ENCODE results near the gene TH.

TH gene

DNA sequence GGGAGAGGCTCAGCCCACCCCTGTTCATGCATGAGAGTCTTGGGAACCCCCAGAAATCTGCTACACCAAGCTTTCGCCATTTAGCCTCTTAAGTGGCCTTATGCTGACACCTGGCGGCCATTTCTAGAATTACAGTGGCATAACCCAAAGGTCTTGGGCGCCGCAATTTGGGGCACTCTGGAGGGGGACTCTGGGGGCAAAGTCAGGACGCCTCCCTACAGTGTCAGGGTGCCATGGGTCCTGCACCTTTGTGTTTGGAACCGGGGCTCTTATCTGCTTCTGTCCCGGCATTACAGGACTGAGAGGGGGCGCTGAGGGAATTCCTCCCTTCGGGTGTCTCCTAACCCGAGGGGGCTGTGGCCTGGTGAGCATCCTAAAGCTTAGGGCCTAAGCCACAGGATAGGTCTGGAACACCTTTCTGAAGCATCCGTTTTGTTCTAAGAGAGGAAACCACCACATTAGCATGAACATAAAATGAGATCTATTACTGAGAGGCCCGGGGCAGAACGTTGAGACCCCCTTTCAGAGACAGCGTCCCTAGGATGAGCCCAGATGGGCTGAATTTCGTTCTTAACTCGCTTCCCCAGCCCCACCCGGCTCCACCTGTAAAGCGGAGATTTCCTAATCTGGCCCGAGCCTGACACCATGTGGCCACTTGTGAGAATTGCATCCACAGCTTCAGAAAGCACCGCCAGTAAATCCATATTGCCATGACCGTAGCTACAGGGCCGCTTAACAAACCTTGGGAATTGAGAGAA, 19.9 kb downstream of the TH start:
- Histone ChIP-seq H3K27me3 (no peaks in the 10 kb centered on the region), H3K4me1 (peaks cover 27% of the 10 kb centered on the region), H3K9me3 (no peaks in the 10 kb centered on the region), H3K4me3 (ENCODE audit: low read depth, low read length) (0 out of 2 replicates have a peak overlapping the region, but pooled peaks have one; percentile 11), H3K36me3 (peaks cover 14% of the 10 kb centered on the region)
- peak; percentile 73 for DNase-seq
- peak; percentile 68 for TF ChIP-seq CTCF (IDR thresholded peaks at IDR 0.05; ENCODE audit: low read depth, low read length)

DNA sequence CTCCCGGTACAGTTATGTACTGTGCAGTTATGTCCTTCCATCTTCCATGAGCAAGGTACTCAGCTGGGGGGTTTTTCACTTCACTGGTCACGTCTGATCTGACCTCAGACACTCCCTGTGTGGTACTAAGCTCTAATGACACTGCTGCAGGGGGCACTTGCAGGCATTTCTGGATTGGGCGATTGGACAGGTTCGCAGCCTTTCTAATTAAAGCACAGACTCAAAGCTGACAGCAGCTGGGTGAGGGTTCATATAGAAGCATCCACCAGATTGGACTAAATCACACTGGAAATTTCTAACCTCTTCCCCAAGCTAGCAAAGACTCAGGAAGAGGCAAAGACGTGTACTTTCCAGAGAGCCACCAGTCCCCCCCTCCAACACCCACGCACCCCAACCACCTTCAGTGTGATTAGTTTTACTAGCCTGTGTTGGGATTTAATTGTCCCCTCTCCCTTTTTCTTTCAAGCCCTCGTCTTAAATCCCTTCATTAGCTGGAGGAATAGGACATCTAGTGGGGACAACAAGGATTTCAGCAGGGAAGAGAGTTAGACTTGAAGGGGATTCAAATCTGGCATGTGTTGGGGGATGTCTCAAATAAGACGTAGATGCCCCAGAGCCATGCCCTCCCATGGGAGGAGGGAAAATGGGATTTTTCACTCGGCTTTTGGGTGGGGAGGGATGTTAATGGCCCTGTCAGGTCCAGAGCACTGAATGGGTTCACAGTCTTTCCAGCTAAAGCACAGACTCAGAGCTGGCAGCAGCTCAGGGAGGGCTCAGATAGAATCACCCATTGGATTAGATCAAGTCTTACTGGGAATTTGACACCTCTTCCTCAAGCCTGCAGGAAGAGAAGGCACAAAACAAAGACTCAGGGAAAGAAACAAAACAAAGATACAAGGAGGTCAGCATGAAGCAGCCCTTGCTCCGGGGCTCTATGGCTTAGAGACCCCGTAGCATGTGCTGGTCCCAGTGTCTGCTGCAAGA, 21.5 kb downstream of the TH start:
- Histone ChIP-seq H3K27me3 (no peaks in the 10 kb centered on the region), H3K4me1 (peaks cover 27% of the 10 kb centered on the region), H3K9me3 (no peaks in the 10 kb centered on the region), H3K36me3 (peaks cover 16% of the 10 kb centered on the region), H3K4me3 (ENCODE audit: low read depth, low read length) (no peak overlapping the region)
- DNase-seq: no peak
- peak; percentile 78 for TF ChIP-seq CTCF (IDR thresholded peaks at IDR 0.05; ENCODE audit: low read depth, low read length)

- Histone ChIP-seq H3K4me1 (peaks cover 27% of the 10 kb centered on the region), H3K9me3 (no peaks in the 10 kb centered on the region), H3K27me3 (no peaks in the 10 kb centered on the region), H3K36me3 (peaks cover 16% of the 10 kb centered on the region), H3K4me3 (ENCODE audit: low read depth, low read length) (no peak overlapping the region)
- no peak for TF ChIP-seq CTCF (IDR thresholded peaks at IDR 0.05; ENCODE audit: low read depth, low read length)
- DNase-seq: no peak
Measured at GRCh38 chr11:2149460-2149859, 22.2 kb downstream of the TH start.

- TF ChIP-seq CTCF (IDR thresholded peaks at IDR 0.05; ENCODE audit: low read depth, low read length): no peak
- peaks cover 16% of the 10 kb centered on the region for H3K36me3 ChIP-seq
- H3K27me3 ChIP-seq: no peaks in the 10 kb centered on the region
- DNase-seq: no peak
- H3K4me1 ChIP-seq: peaks cover 27% of the 10 kb centered on the region
- H3K4me3 ChIP-seq (ENCODE audit: low read depth, low read length): no peak overlapping the region
- no peaks in the 10 kb centered on the region for H3K9me3 ChIP-seq
Measured at GRCh38 chr11:2148595-2148994, 23.0 kb downstream of the TH start.

GRCh38 chr11:2147391-2147790, 24.2 kb downstream of the TH start:
- DNase-seq: no peak
- TF ChIP-seq CTCF (IDR thresholded peaks at IDR 0.05; ENCODE audit: low read depth, low read length): no peak
- Histone ChIP-seq H3K9me3 (no peaks in the 10 kb centered on the region), H3K27me3 (no peaks in the 10 kb centered on the region), H3K4me1 (peaks cover 27% of the 10 kb centered on the region), H3K36me3 (peaks cover 16% of the 10 kb centered on the region), H3K4me3 (ENCODE audit: low read depth, low read length) (no peak overlapping the region)
